K562 (cell line): ENCODE data around the gene SLC1A4. TPM values are rescaled to one million over a fixed set of nuclear protein-coding genes. Genes with fewer than 3 reads are reported as not detected.

Source experiments
- ATAC-seq: fragments of 200-7000 bp; cut with Tn5 transposase; 3 replicates; pipeline ENCODE4 v1.9.1; 2020; ENCODE audit warnings: moderate library complexity
- BruUV-seq: library from RNA; stranded (reverse); fragments of 400-500 nt; replicated peaks from 2 replicates; lab custom pipeline; 2021; lab: Mats Ljungman, UMichigan
- CTCF ChIA-PET: fragments of 300-600 bp; formaldehyde crosslinking; extraction: SDS; loops from one replicate; lab custom pipeline; 2021; ENCODE audit warnings: low intra/inter-chr PET ratio; lab: Yijun Ruan, JAX
- POLR2A ChIA-PET: fragments of 300-600, 350-650 bp; sonication (Branson Sonifier 250); formaldehyde crosslinking; extraction: SDS; loops from one replicate; lab custom pipeline; 2021; ENCODE audit warnings: antibody characterized with exemption, inconsistent platforms; lab: Yijun Ruan, JAX
- DNase-seq, 4 experiments: peaks; one replicate each; pipeline versions ENCODE4 v3.0.0 to v3.0.0-alpha.2; 2011 to 2018; ENCODE audit warnings: low spot score in 3 of 4, mixed read lengths in 3 of 4; ENCODE audit errors: extremely low read depth in 1 of 4
- FAIRE-seq: peaks from 2 replicates; lab custom pipeline; 2011; peaks lifted over from hg19 to GRCh38; lab: Jason Lieb, UNC
- H2AFZ ChIP-seq: 2 replicates; pipeline ENCODE4 v1.6.0; 2011; ENCODE audit warnings: low read depth, low read length, control low read depth, inconsistent platforms
- H3K27ac ChIP-seq: fragments of 200-600 bp; 3 replicates; pipeline ENCODE4 v1.8.0; 2011; ENCODE audit warnings: low read depth, mild to moderate bottlenecking, control low read depth, inconsistent platforms, low read length, moderate library complexity, mixed read lengths; ENCODE audit errors: extremely low read depth
- H3K27me3 ChIP-seq, 2 experiments: fragments of 300-600 bp in 1 of 2; 2 replicates in 1 of 2; 3 replicates in 1 of 2; pipeline versions ENCODE4 v1.6.0 to v1.8.0; 2011; ENCODE audit warnings: inconsistent platforms in 2 of 2, low read length in 2 of 2, mild to moderate bottlenecking in 1 of 2, mixed read lengths in 1 of 2, moderate library complexity in 1 of 2; ENCODE audit not compliant: control insufficient read depth in 2 of 2, insufficient read depth in 2 of 2
- H3K36me3 ChIP-seq: fragments of 300-600 bp; 3 replicates; pipeline ENCODE4 v1.8.0; 2011; ENCODE audit warnings: mild to moderate bottlenecking, low read length, inconsistent platforms; ENCODE audit not compliant: control insufficient read depth, insufficient read depth
- H3K4me1 ChIP-seq, 2 experiments: fragments of 200-600 bp in 1 of 2; replicated peaks in 1 of 2; 2 replicates in 1 of 2; 3 replicates in 1 of 2; pipeline versions ENCODE4 v1.5.1 to v1.8.0; 2011; ENCODE audit warnings: inconsistent platforms in 2 of 2, low read length in 2 of 2, mild to moderate bottlenecking in 1 of 2, mixed read lengths in 1 of 2, moderate library complexity in 1 of 2; ENCODE audit not compliant: control insufficient read depth in 2 of 2, insufficient read depth in 2 of 2
- H3K4me2 ChIP-seq: 2 replicates; pipeline ENCODE4 v1.6.1; 2011; ENCODE audit warnings: low read length, control low read depth, inconsistent platforms, mixed read lengths; ENCODE audit not compliant: insufficient read depth
- H3K4me3 ChIP-seq: fragments of 200-600 bp; sonication (generic), shearing (Covaris generic); 2 replicates; pipeline ENCODE4 v1.5.1; 2016; ENCODE audit warnings: control low read depth, inconsistent platforms
- H3K79me2 ChIP-seq: fragments of 200-600 bp; 3 replicates; pipeline ENCODE4 v1.8.0; 2011; ENCODE audit warnings: low read length, inconsistent platforms; ENCODE audit not compliant: control insufficient read depth, insufficient read depth
- H3K9ac ChIP-seq, 2 experiments: 2 replicates each; pipeline versions ENCODE4 v1.6.0 to v1.6.1; 2011; ENCODE audit warnings: low read depth in 2 of 2, low read length in 2 of 2, control low read depth in 1 of 2, inconsistent platforms in 1 of 2, mild to moderate bottlenecking in 1 of 2, mixed read lengths in 1 of 2; ENCODE audit not compliant: insufficient read depth in 1 of 2
- H3K9me1 ChIP-seq: one replicate; pipeline ENCODE4 v1.6.0; 2011; ENCODE audit warnings: inconsistent platforms, mild to moderate bottlenecking, low read length, moderate library complexity; ENCODE audit not compliant: control insufficient read depth, insufficient read depth
- H3K9me3 ChIP-seq: replicated peaks from 2 replicates; pipeline ENCODE4 v1.5.1; 2011; ENCODE audit warnings: low read depth, low read length, inconsistent platforms; ENCODE audit not compliant: control insufficient read depth, insufficient read depth
- H4K20me1 ChIP-seq: replicated peaks from 2 replicates; pipeline ENCODE4 v1.6.1; 2011; ENCODE audit warnings: low read length, inconsistent platforms, mixed read lengths; ENCODE audit not compliant: control insufficient read depth, insufficient read depth
- C11orf30 ChIP-seq: fragments of 450-650 bp; IDR thresholded peaks from 2 replicates; pipeline ENCODE4 v1.6.1; 2016; ENCODE audit warnings: low read depth, mild to moderate bottlenecking
- CBFA2T3 ChIP-seq: fragments of 450-650 bp; IDR thresholded peaks from 2 replicates; pipeline ENCODE4 v1.6.1; 2017
- CHAMP1 ChIP-seq: fragments of 450-650 bp; IDR thresholded peaks from 2 replicates; pipeline ENCODE4 v1.6.1; 2016; ENCODE audit warnings: mild to moderate bottlenecking
- CHD2 ChIP-seq: IDR thresholded peaks from 2 replicates; pipeline ENCODE4 v1.6.1; 2011; ENCODE audit warnings: low read depth, low read length
- HDAC1 ChIP-seq, 2 experiments: fragments of 450-650 bp; IDR thresholded peaks; 2 replicates each; pipeline ENCODE4 v1.6.1; 2016 to 2017; ENCODE audit warnings: inconsistent platforms in 1 of 2, mild to moderate bottlenecking in 1 of 2, moderate library complexity in 1 of 2
- IRF1 ChIP-seq: sonication (generic); formaldehyde crosslinking; IDR thresholded peaks from 2 replicates; pipeline ENCODE4 v1.8.0; 2022; ENCODE audit warnings: missing genetic modification reagents, mild to moderate bottlenecking, borderline replicate concordance
- MAFG ChIP-seq: fragments of 450-650 bp; conservative IDR thresholded peaks from 2 replicates; pipeline ENCODE4 v1.6.1; 2016; ENCODE audit warnings: missing genetic modification characterization, missing compliant biosample characterization
- POLR2AphosphoS2 ChIP-seq: IDR thresholded peaks from 2 replicates; pipeline ENCODE4 v1.6.1; 2012; ENCODE audit warnings: low read length, improper control_type of control experiment
- SMARCA4 ChIP-seq: fragments of 450-650 bp; IDR thresholded peaks from 2 replicates; pipeline ENCODE4 v1.6.1; 2016
- ZNF140 ChIP-seq: fragments of 250-450 bp; sonication (Bioruptor Pico); IDR thresholded peaks from 2 replicates; pipeline ENCODE4 v1.8.0; 2021; ENCODE audit warnings: moderate library complexity, mild to moderate bottlenecking, inconsistent platforms
- ZNF316 ChIP-seq: fragments of 450-650 bp; IDR thresholded peaks from 2 replicates; pipeline ENCODE4 v1.6.1; 2016
- WGBS: fragments of 100-300 bp; shearing (Covaris generic); methylation state at CpG from one replicate; pipeline ENCODE4 v1.1.6; 2016; ENCODE audit warnings: low coverage, mixed read lengths; ENCODE audit not compliant: insufficient coverage; ENCODE audit errors: missing lambda C conversion rate; 5-methylcytosine and 5-hydroxymethylcytosine counted together
- in situ Hi-C: fragments of 300-500 bp; cut with MboI; formaldehyde crosslinking; loops from 4 replicates; pipeline ENCODE4 v1.15.0; 2018; ENCODE audit warnings: inconsistent platforms, mixed read lengths
- intact Hi-C: fragments of 100-400 bp; cut with micrococcal nuclease; formaldehyde crosslinking; loops from 2 replicates; pipeline ENCODE4 v1.14.2; 2022
- polyA plus RNA-seq, 8 experiments: library from polyadenylated mRNA; depleted of rRNA in 4 of 8; stranded (reverse) in 5 of 8; unstranded in 3 of 8; fragments of >200 nt; fragmentation: Nextera tagmentation in 2 of 8; fragmentation: Illumina TruSeq in 1 of 8; extraction: Ambion mirVana in 2 of 8; extraction: Trizol in 1 of 8; gene quantifications; 2 replicates each; pipeline versions ENCODE4 v1.2.1 to v1.2.3, GENCODE V29; 2011 to 2014; ENCODE audit warnings: inconsistent platforms in 1 of 8, missing spikeins in 1 of 8
- total RNA-seq, 7 experiments: library from RNA; depleted of rRNA in 6 of 7; stranded (reverse); fragments of >200 nt in 6 of 7; fragmentation: Illumina TruSeq in 2 of 7; extraction: Trizol in 2 of 7; gene quantifications; 2 replicates each; pipeline versions ENCODE4 v1.2.1 to v1.2.3, GENCODE V29; 2011 to 2021; ENCODE audit warnings: low replicate concordance in 1 of 7
- TF ChIP-seq, protein P1 (sequence below): fragments of 250-450 bp; sonication (Bioruptor Pico); IDR thresholded peaks from 2 replicates; pipeline ENCODE4 v1.6.1; 2021; ENCODE audit warnings: mild to moderate bottlenecking

The SLC1A4 gene
- total and polyA plus RNA-seq, 9 of the 15 experiments (the other 6 are each of a cell fraction or from before 2014, with no cell fraction given) = 4.4 to 24.0 (median 10.9) TPM

- ChIA-PET CTCF (no interaction called here), POLR2A (no interaction called here)
- BruUV-seq = no TSS peak
- Histone ChIP-seq H3K9me1 (no peaks in the 10 kb centered on the region), H4K20me1 (no peaks in the 10 kb centered on the region), H3K36me3 (no peaks in the 10 kb centered on the region), H3K79me2 (no peaks in the 10 kb centered on the region), H2AFZ (peak overlapping the region; percentile 29; the same call in 1 of the 2 replicates), H3K4me1 (peaks cover 0 to 3% of the 10 kb centered on the region in 2 experiments; a peak in 2 of 5 replicates), H3K4me2 (no peak overlapping the region), H3K9ac (no peak overlapping the region), H3K27ac (no peak overlapping the region), H3K27me3 (peaks cover 0 to 8% of the 10 kb centered on the region in 2 experiments; a peak in 1 of 5 replicates), H3K4me3 (no peak overlapping the region), H3K9me3 (no peaks in the 10 kb centered on the region; the same call in 1 of the 2 replicates)
- TF ChIP-seq, protein P1, sequence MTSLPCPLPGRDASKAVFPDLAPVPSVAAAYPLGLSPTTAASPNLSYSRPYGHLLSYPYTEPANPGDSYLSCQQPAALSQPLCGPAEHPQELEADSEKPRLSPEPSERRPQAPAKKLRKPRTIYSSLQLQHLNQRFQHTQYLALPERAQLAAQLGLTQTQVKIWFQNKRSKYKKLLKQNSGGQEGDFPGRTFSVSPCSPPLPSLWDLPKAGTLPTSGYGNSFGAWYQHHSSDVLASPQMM (CRISPR knock-in tag) = no peak
- TF ChIP-seq CBFA2T3 = no peak
- TF ChIP-seq POLR2AphosphoS2 = no peak
- no peak for TF ChIP-seq CHD2
- TF ChIP-seq IRF1 (CRISPR knock-in tag) = no peak
- peak; percentile 14; the same call in 1 of the 2 replicates for TF ChIP-seq C11orf30
- TF ChIP-seq MAFG (tag) = 0 out of 2 replicates have a peak, but pooled peaks have one; percentile 4
- no peak for TF ChIP-seq SMARCA4
- TF ChIP-seq ZNF316 = peak; percentile 18; the same call in 1 of the 2 replicates
- no peak for TF ChIP-seq ZNF140 (CRISPR knock-in tag)
- TF ChIP-seq CHAMP1 = no peak
- no peak for TF ChIP-seq HDAC1 (IDR thresholded peaks at IDR 0.05)
- FAIRE-seq (no peak), ATAC-seq (peak; percentile 52), DNase-seq (no peak)
- in situ Hi-C loops = no loop called here
- WGBS = 6% methylated on average over 1 of the region's 1 CpG
- intact Hi-C loops = no loop called here
Measured at GRCh38 chr2:64976276-64976675, 12.9 kb upstream of the SLC1A4 start.
